ENCODE data around the gene ANAPC1. TPM values are rescaled to one million over a fixed set of nuclear protein-coding genes. Genes with fewer than 3 reads are reported as not detected.
A peak's percentile ranks its signal among the peaks of the same experiment; 100 is the strongest.
"Not testable (repeated sequence)": the region's sequence is repeated elsewhere in the genome, so short reads cannot be mapped to it uniquely, and the experiment has no call there.

ANAPC1 gene
- polyA plus RNA-seq, 2 of the 4 experiments (the other 2 are of a cell fraction), result 45.3 to 79.3 TPM

GRCh38 chr2:111750641-111751040 is 133.4 kb downstream of the ANAPC1 start:
- H3K4me1 ChIP-seq; CTCF ChIA-PET; POLR2A ChIA-PET; H3K4me3 ChIP-seq; H3K9me3 ChIP-seq; FAIRE-seq; ATAC-seq; DNase-seq (ENCODE audit: low read depth in 1 of 2, low spot score in 1 of 2); H3K4me2 ChIP-seq; H3K27ac ChIP-seq: not testable (repeated sequence)
- WGBS (ENCODE audit: missing lambda C conversion rate), result 67% methylated on average over 1 of the region's 1 CpG

GRCh38 chr2:111748429-111748828 is 135.6 kb downstream of the ANAPC1 start:
- H3K4me3 ChIP-seq; CTCF ChIA-PET; H3K9me3 ChIP-seq; POLR2A ChIA-PET; ATAC-seq; DNase-seq (ENCODE audit: low read depth in 1 of 2, low spot score in 1 of 2); FAIRE-seq; H3K27ac ChIP-seq; H3K4me1 ChIP-seq; H3K4me2 ChIP-seq: not testable (repeated sequence)
- 49% methylated on average over 2 of the region's 4 CpGs for WGBS (ENCODE audit: missing lambda C conversion rate)

DNA sequence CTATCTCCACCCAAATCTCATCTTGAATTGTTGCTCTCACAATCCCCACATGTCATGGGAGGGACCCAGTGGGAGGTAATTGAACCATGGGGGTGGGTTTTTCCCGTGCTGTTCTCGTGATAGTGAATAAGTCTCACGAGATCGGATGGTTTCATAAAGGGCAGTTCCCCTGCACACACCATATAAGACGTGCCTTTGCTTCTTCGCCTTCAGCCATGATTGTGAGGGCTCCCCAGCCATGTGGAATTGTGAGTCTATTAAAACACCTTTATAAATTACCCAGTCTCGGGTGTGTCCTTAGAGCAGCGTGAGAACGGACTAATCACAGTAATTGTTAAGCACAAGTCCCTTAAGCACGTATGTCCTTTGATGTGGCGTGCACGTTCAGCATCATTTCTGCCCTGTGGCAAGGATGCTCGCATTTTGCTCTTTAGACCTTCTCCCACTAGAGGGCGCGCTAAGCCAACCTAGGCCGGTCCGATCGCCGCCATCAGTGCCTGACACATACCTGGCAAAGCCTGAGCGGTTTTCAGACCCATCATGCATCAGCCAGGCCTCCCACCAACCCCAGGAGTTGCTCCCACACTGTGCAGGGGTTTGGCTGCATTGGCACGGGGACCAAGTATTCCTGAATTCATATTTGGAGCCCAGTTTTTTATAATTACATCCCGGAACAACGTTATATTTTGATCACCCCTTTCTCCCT is 136.4 kb downstream of the ANAPC1 start:
- 63% methylated on average over 3 of the region's 23 CpGs for WGBS (ENCODE audit: missing lambda C conversion rate)
- H3K9me3 ChIP-seq; H3K4me1 ChIP-seq; H3K4me2 ChIP-seq; DNase-seq (ENCODE audit: low read depth in 1 of 2, low spot score in 1 of 2); CTCF ChIA-PET; H3K27ac ChIP-seq; H3K4me3 ChIP-seq; POLR2A ChIA-PET: not testable (repeated sequence)
- FAIRE-seq, result peak; percentile 90
- peak; percentile 92 to 98 for ATAC-seq
- TF ChIP-seq RAD21 (conservative IDR thresholded peaks at IDR 0.05 in 1 of 2, IDR thresholded peaks at IDR 0.05 in 1 of 2), result peak; percentile 44 to 53
- peak; percentile 50 for TF ChIP-seq CTCF (IDR thresholded peaks at IDR 0.05)

DNA sequence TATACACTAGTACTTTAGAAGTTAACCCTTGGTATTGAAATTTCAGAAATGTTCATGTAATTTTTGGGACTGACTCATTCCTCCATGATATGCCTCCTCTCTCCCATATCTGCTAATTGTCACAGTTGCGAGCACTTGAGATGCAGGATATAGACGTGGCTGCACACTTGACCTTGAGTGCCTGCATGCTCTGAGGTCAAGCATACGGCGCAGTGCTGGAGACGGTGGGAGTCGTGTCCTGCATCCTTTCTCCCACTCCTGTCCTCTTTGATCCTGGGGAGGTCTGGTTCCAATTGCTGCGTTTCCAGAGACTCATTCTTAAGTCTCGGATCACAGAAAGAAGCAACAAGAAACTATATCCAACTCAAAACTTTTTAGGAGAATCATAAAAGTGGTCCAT is 139.2 kb downstream of the ANAPC1 start:
- FAIRE-seq; H3K27ac ChIP-seq; H3K4me2 ChIP-seq; H3K9me3 ChIP-seq; H3K4me1 ChIP-seq; CTCF ChIA-PET; DNase-seq (ENCODE audit: low read depth in 1 of 2, low spot score in 1 of 2); H3K4me3 ChIP-seq; ATAC-seq; POLR2A ChIA-PET: not testable (repeated sequence)
- 90% methylated on average over 8 of the region's 8 CpGs for WGBS (ENCODE audit: missing lambda C conversion rate)

DNA sequence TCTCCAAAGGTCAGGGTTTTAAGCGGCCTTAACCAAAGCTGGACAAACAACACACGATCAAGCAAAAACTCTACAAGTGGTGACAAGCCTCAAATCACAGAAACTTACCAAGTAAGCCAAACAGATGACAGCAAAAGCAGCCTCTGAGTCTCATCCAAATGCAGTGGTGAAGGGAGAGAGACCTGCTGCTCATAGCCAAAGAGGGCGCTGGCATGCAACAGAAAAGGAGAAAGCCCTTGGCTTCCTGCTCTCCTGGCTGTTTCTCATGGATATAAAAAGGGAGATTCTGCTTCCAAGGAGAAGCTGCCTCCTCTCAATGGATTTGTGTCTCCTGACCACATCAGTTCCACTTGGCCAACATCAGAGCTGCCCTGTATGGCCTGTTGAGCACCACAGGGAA is 142.5 kb downstream of the ANAPC1 start:
- DNase-seq (ENCODE audit: low read depth in 1 of 2, low spot score in 1 of 2); CTCF ChIA-PET; H3K9me3 ChIP-seq; H3K4me3 ChIP-seq; H3K27ac ChIP-seq; POLR2A ChIA-PET; H3K4me1 ChIP-seq; H3K4me2 ChIP-seq: not testable (repeated sequence)
- FAIRE-seq, result peak; percentile 79
- peak; percentile 48 to 58; a peak in 4 of 6 replicates for ATAC-seq
- 81% methylated on average over 2 of the region's 3 CpGs for WGBS (ENCODE audit: missing lambda C conversion rate)

DNA sequence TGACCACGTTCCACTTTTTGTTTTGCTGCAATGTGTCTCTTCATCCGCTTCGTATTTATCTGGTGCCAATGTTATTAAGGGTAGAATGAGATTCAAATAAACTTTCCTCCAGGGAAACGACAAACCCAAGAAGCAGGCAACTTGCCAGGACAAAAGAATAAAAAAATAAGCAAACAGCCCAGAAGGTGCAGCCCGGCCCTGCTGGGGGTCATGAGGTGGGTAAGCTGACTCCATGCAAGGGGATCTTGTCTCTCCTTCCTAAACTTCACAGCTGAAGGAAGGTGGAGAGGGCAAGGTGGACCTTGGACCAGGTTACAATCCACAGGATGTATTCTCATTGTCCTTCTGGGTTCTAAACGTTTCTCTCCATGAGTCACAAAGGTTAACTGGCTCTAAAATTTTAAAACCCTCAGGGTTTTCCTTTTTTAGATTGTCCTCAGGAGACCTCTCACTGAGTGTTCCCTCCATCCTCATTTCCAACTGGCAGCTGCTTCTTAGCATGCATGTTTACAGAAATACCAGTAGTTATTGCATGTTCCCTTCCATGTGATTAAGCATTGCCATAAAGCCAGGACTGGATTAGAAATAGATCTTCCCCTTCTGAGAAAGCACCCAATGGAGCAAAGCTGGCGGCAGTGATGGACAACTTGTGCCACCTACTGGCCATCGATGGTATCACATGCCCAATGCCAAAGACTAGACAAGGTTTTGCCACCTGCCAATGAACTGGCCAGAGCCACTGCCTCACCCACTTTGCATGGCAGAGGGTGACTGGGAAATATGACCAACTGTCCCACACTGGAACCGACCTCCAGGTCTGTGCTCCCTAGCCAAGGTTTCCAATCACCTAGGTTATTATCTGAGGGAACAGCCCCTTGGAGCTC is 147.9 kb downstream of the ANAPC1 start:
- Histone ChIP-seq H3K27ac (peak overlapping the region in 1 of 2 experiments; percentile 40; a peak in 2 of 6 replicates), H3K4me2 (peak overlapping the region; percentile 55; the same call in 2 of the 3 replicates)
- peak; percentile 84 to 96 for ATAC-seq
- H3K9me3 ChIP-seq; DNase-seq (ENCODE audit: low read depth in 1 of 2, low spot score in 1 of 2); CTCF ChIA-PET; FAIRE-seq; POLR2A ChIA-PET; H3K4me3 ChIP-seq; H3K4me1 ChIP-seq: not testable (repeated sequence)
- 41% methylated on average over 7 of the region's 9 CpGs for WGBS (ENCODE audit: missing lambda C conversion rate)
- peak; percentile 27; the same call in 1 of the 3 replicates for TF ChIP-seq SMC3 (IDR thresholded peaks at IDR 0.05)
- TF ChIP-seq RAD21 (conservative IDR thresholded peaks at IDR 0.05 in 1 of 2, IDR thresholded peaks at IDR 0.05 in 1 of 2), result peak; percentile 25 to 56; a peak in 4 of 5 replicates
- peak; percentile 45 for TF ChIP-seq CTCF (IDR thresholded peaks at IDR 0.05)

DNA sequence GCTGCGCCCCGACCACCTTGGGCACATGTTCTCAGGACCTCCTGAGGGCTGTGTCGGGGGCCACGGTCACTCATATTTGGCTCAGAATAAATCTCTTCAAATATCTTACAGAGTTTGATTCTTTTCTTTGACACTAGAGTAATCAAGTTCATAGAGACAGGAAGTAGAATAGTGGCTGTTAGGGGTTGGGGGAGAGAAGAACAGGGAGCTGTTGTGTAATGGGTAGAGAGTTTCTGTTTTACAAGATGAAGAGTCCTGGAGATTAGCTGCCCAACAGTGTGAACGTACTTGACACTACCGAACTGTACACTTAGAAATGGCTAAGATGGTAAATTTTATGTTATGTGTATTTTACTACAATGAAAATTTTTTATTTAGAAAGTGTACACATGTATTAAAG is 148.6 kb downstream of the ANAPC1 start:
- ATAC-seq; H3K4me1 ChIP-seq; CTCF ChIA-PET; POLR2A ChIA-PET; DNase-seq (ENCODE audit: low read depth in 1 of 2, low spot score in 1 of 2); H3K4me3 ChIP-seq; FAIRE-seq; H3K9me3 ChIP-seq: not testable (repeated sequence)
- WGBS (ENCODE audit: missing lambda C conversion rate), result 86% methylated on average over 6 of the region's 6 CpGs
- H3K27ac ChIP-seq, result peak overlapping the region in 1 of 2 experiments; percentile 40; a peak in 2 of 6 replicates
- H3K4me2 ChIP-seq, result 0 out of 3 replicates have a peak overlapping the region, but pooled peaks have one; percentile 55

DNA sequence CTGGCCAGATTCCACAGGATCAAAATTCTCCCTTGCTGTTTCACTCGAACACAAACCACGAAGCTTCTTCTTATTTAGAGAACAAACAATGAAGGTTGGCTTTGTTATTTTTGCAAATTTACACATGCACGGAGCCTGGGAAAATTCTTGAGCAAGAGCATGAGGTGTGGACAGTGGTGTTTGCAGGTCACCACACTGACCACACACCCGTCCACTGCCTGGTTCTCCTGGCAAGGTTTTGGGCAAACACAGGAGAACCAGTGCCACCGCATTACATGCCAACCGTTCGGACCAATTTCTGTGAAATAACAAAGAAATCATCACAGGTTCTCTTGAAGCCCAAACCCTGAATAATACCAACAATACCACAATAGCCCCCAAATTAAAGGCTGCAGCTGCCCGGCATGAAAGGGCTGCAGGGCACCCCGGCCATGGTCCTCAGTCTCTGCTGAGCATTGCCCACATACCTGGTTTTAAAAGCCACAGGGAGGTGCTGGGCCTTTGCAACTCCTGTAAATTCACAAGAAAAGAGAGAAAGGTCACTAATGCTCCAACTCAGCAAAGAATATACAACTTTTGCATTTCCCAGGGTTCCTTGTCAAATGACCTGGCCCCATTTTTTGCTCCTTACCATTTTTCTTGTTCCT is 154.1 kb downstream of the ANAPC1 start:
- POLR2A ChIA-PET; H3K4me2 ChIP-seq; H3K27ac ChIP-seq; H3K4me1 ChIP-seq; ATAC-seq; H3K4me3 ChIP-seq; FAIRE-seq; H3K9me3 ChIP-seq; DNase-seq (ENCODE audit: low read depth in 1 of 2, low spot score in 1 of 2); CTCF ChIA-PET: not testable (repeated sequence)
- 96% methylated on average over 3 of the region's 9 CpGs for WGBS (ENCODE audit: missing lambda C conversion rate)

Measured in A549 (cell line).